GM12865 (cell line): Measurements from ENCODE around the gene ASCC1.

Experiments used
- DNase-seq: peaks from one replicate; pipeline ENCODE4 v3.0.0; 2010; ENCODE audit warnings: low read depth
- H3K4me3 ChIP-seq: 2 replicates; pipeline ENCODE4 v1.5.1; 2011; ENCODE audit warnings: mild to moderate bottlenecking, low read depth, low read length, control low read depth
- TF ChIP-seq, protein P1 (sequence below): IDR thresholded peaks from 2 replicates; pipeline ENCODE4 v1.5.1; 2011; ENCODE audit warnings: low read length, control low read depth, low read depth, inconsistent platforms; ENCODE audit not compliant: insufficient read depth; ENCODE audit errors: missing control alignments

ASCC1 gene

DNA sequence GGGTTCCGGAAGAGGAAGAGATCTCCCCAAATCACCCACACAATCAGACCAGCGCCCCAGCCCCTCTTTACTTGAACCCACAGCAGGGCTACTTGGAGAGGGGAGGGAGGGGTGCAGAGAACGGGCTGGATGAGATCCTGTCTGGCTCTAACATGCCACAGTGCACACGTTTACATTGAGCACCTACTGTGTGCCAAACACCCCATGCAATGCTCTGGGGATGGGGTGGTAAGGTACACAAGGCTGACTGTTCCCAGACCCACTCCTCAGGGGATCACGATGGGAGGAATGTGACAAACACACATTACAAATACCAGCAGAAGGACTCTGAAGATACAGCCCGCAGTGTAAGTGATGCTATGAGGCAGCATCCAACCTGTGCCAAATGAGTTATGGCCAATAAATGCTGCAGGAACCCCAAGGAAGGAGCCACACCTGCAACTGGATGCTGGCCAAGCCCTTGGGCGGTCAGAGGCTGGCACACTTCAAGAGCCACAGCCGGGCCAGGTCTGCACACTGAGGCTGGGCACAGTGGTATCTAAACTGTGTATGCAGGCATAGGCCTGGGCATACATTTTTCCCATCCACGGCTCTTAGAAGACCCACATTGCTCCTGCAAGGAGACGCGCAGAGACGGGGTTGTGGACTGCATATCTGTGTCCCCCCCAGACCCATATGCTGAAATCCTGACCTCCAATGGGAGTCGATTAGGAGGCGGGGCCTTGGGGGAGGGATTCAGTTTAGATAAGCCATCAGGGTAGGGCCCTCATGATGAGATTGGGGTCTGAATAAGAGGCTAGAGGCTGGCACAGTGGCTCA lies 134.1 kb downstream of the ASCC1 start:
- TF ChIP-seq, protein P1, sequence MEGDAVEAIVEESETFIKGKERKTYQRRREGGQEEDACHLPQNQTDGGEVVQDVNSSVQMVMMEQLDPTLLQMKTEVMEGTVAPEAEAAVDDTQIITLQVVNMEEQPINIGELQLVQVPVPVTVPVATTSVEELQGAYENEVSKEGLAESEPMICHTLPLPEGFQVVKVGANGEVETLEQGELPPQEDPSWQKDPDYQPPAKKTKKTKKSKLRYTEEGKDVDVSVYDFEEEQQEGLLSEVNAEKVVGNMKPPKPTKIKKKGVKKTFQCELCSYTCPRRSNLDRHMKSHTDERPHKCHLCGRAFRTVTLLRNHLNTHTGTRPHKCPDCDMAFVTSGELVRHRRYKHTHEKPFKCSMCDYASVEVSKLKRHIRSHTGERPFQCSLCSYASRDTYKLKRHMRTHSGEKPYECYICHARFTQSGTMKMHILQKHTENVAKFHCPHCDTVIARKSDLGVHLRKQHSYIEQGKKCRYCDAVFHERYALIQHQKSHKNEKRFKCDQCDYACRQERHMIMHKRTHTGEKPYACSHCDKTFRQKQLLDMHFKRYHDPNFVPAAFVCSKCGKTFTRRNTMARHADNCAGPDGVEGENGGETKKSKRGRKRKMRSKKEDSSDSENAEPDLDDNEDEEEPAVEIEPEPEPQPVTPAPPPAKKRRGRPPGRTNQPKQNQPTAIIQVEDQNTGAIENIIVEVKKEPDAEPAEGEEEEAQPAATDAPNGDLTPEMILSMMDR, result no peak
- no peak overlapping the region for H3K4me3 ChIP-seq
- DNase-seq, result no peak

DNA sequence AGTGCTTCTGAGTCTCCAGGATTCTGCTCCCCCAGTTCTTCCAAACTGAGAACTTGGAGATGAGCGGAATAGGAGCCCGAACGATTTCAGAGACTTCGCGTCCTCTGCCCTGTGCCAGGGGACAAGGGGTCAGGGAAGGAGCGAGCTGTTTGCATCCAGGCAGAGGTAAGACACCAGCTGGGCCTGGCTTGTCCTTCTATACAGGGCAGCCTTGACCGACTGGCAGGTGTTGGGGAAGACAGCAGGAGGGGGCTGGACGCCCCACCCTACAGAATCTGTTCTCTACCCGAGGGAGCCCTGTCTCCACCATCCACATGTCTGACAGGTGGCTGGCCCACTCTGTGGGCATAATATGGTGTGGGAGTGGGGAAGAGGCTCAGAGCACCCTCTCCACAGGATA lies 134.9 kb downstream of the ASCC1 start:
- DNase-seq, result no peak
- TF ChIP-seq, protein P1, result no peak

DNA sequence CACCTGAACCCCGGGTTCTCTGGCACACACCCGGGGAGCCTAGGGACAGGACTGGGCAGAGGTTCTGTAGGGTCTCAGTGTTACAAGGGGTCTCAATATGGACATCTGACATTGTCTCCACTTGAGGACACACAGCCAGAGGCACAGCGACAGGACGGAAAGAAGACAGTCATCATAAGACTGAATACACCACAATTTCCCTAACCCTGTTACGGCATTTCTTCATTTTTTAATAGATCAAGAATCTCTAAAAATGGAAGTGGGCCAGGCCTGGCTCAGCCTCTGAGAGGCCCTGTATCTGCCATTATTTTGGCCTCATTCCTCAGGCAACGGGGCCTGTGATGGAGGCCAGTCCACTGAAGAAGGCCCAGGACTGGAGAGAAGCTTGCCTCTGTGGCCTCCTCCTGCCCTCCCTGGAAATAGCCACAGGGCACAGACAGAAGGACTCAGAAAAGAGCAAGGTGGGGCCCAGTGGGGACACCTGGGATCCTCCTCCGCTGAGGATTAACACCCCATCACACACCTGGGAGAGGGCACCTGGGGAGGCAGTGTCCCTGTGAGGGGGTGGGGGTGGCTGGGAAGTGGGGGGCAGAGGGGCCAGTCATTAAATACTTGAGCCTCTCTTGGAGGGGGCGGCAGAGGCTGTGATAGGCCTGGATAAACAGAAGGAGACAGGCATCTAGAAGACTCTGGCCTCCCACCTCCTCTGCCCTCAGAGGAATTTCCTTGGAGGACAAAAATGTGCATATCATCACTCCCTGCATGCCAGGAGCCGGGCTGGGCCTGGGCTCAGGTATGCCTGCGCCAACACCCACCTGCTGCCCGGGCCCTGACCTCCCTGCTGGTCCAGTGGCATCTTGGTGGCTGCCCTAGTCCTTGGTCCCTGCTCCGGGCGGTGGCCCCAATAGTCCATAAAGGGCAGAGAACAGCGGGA lies 135.8 kb downstream of the ASCC1 start:
- DNase-seq, result no peak
- no peak overlapping the region for H3K4me3 ChIP-seq
- TF ChIP-seq, protein P1, result no peak

More for the DNA sequence above, 134.9 kb downstream of the ASCC1 start:
- no peak overlapping the region for H3K4me3 ChIP-seq

DNA sequence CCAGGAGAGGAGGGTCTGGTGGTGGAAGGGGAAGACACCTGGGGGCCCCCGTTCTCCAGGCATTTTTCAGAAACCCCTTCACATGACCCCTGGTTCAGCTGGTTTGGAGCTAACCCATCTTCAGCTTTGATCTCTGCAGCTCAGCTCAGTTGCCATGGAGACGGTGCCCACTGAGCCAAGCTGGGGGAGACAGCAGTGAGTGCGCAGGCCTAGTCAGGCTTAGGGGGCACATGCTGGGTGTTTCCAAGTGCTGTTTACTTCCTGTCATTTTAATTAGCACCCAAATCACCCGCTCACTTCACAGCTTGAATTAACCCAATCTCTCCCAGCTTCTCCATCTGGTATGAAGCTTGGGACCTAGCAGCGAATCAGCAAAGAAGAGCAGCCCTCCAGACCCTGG lies 136.7 kb downstream of the ASCC1 start:
- DNase-seq, result peak; percentile 44
- TF ChIP-seq, protein P1, result no peak

DNA sequence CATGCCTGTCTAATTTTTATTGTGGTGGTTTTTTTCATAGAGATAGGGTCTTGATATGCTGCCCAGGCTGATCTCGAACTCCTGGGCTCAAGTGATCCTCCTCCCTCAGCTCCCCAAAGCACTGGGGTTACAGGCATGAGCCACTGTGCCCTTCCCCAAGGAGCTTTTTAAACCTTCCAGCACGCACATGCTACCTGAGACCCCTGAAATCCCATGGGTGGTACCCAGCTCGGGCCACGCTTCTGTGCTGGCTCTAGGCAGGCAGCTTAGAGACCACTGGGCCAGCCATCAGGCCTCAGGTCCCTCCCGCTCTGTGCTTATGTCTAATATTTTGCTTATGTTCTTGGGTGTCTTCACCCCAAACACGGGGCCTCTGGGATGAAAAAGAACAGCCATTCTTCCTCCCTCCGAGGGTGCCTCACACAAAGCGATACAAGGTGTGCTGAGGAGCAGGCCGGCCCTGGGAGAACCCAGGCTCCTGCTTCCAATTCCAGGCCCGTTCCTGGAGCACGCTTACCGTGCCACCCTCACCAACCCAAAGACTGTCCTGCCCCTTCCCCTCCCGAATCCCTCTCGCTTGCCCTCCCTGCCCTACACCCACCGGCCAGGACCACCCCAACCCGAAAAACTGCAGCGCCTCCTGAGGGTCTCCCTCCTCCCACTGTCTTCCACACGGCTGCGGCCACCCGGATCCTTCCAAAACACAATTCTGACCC lies 138.6 kb downstream of the ASCC1 start:
- TF ChIP-seq, protein P1, result no peak
- no peak overlapping the region for H3K4me3 ChIP-seq
- no peak for DNase-seq

More for the DNA sequence above, 136.7 kb downstream of the ASCC1 start:
- H3K4me3 ChIP-seq, result no peak overlapping the region

DNA sequence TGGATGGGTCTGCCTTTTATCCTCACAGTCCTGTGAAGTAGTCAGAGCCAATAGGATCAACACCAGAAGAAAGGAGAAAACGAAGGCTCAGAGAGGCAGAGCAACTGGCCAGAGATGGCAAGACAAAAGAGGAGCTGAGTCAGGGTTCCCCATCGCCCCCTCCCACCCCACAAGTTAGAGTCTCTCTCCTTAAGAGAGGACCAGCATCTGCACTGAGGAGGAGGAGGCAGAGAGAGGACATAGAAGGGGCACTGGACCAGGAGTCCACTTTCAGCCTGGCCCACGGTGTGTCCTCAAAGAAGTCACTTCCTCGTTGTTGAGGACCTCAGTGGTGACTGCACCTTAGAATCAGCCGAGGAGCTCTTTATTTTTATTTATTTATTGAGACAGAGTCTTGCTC lies 139.3 kb downstream of the ASCC1 start:
- TF ChIP-seq, protein P1, result no peak
- no peak for DNase-seq
- H3K4me3 ChIP-seq, result no peak overlapping the region
